IPS-11a (cell line): Measurements from ENCODE around the gene ZNF273.
A peak's percentile ranks its signal among the peaks of the same experiment; 100 is the strongest.
"Not testable (repeated sequence)": the region's sequence is repeated elsewhere in the genome, so short reads cannot be mapped to it uniquely, and the experiment has no call there.

Experiments
- H3K4me3 ChIP-seq: one replicate; pipeline ENCODE4 v1.5.1; 2013; ENCODE audit warnings: low read depth, low read length, control low read depth

Gene ZNF273

GRCh38 chr7:64944667-64945502 lies 41.8 kb downstream of the ZNF273 start:
- H3K4me3 ChIP-seq, result not testable (repeated sequence)

- H3K4me3 ChIP-seq, result no peak overlapping the region
Measured at GRCh38 chr7:64945503-64946175, 42.6 kb downstream of the ZNF273 start.

- no peak overlapping the region for H3K4me3 ChIP-seq
Measured at GRCh38 chr7:64946772-64947171, 43.7 kb downstream of the ZNF273 start.

- H3K4me3 ChIP-seq, result peak overlapping the region; percentile 53
Measured at GRCh38 chr7:64947252-64948000, 44.4 kb downstream of the ZNF273 start.

GRCh38 chr7:64948774-64949173 lies 45.7 kb downstream of the ZNF273 start:
- not testable (repeated sequence) for H3K4me3 ChIP-seq

- not testable (repeated sequence) for H3K4me3 ChIP-seq
Measured at GRCh38 chr7:64950673-64951072, 47.6 kb downstream of the ZNF273 start.

- no peak overlapping the region for H3K4me3 ChIP-seq
Measured at GRCh38 chr7:64951250-64951848, 48.3 kb downstream of the ZNF273 start.

- H3K4me3 ChIP-seq, result no peak overlapping the region
Measured at GRCh38 chr7:64959072-64959747, 56.1 kb downstream of the ZNF273 start.

GRCh38 chr7:64965594-64965993 lies 62.5 kb downstream of the ZNF273 start:
- no peak overlapping the region for H3K4me3 ChIP-seq

GRCh38 chr7:64978497-64979203 lies 75.6 kb downstream of the ZNF273 start:
- no peak overlapping the region for H3K4me3 ChIP-seq
